ENCODE data around the gene GLIS1. TPM values are rescaled to one million over a fixed set of nuclear protein-coding genes. Genes with fewer than 3 reads are reported as not detected.

Gene GLIS1
- total and polyA plus RNA-seq, 2 experiments from 2014 or later: 0.13 to 1.3 TPM

DNA sequence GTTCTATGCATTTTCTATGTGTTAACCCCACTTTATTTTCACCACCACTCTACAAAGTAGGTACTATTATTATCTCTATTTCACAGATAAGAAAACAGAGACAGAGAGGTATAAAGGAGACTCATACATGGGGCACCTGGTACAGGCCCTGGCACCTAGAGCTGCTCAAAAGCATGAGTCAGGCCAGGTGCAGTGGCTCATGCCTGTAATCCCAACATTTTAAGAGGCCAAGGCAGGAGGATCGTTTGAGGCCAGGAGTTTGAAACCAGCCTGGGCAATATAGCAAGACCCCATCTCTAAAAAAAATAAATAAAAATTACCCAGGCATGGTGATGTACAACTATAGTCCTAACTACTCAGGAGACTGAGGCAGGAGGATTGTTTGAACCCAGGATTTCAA lies 35.8 kb downstream of the GLIS1 start:
- DNase-seq (ENCODE audit: low spot score): no peak
- Histone ChIP-seq H3K36me3 (replicated peaks; ENCODE audit: insufficient read depth, low read depth) (no peaks in the 10 kb centered on the region), H3K79me2 (no peaks in the 10 kb centered on the region), H3K27ac (no peak overlapping the region), H3K9me2 (replicated peaks; ENCODE audit: insufficient read depth) (no peaks in the 10 kb centered on the region), H3K9me3 (ENCODE audit: low read depth) (no peaks in the 10 kb centered on the region), H4K20me1 (ENCODE audit: insufficient read depth, poor library complexity, severe bottlenecking) (no peaks in the 10 kb centered on the region), H3K4me3 (no peak overlapping the region), H2AFZ (no peak overlapping the region), H3K27me3 (peaks cover 12% of the 10 kb centered on the region), H3K4me2 (no peak overlapping the region), H3K4me1 (ENCODE audit: insufficient read depth) (peaks cover 3% of the 10 kb centered on the region)
- TF ChIP-seq CTCF (IDR thresholded peaks at IDR 0.05; ENCODE audit: poor library complexity) (no peak), EZH2phosphoT487 (IDR thresholded peaks at IDR 0.05; ENCODE audit: low read depth, severe bottlenecking, unreplicated experiment) (no peak), EZH2 (IDR thresholded peaks at IDR 0.05; ENCODE audit: borderline replicate concordance) (no peak)
- 93% methylated on average over 1 of the region's 1 CpG for WGBS (ENCODE audit: low lambda C conversion rate, missing lambda C conversion rate)

GRCh38 chr1:53702341-53702740 lies 36.6 kb downstream of the GLIS1 start:
- H3K4me1 ChIP-seq (ENCODE audit: insufficient read depth): peaks cover 6% of the 10 kb centered on the region
- H3K4me2 ChIP-seq: no peak overlapping the region
- peaks cover 12% of the 10 kb centered on the region for H3K27me3 ChIP-seq
- no peaks in the 10 kb centered on the region for H3K9me3 ChIP-seq (ENCODE audit: low read depth)
- H3K36me3 ChIP-seq (replicated peaks; ENCODE audit: insufficient read depth, low read depth): no peaks in the 10 kb centered on the region
- H3K27ac ChIP-seq: no peak overlapping the region
- no peaks in the 10 kb centered on the region for H3K9me2 ChIP-seq (replicated peaks; ENCODE audit: insufficient read depth)
- H3K4me3 ChIP-seq: no peak overlapping the region
- 70% methylated on average over 8 of the region's 8 CpGs for WGBS (ENCODE audit: low lambda C conversion rate, missing lambda C conversion rate)
- no peaks in the 10 kb centered on the region for H4K20me1 ChIP-seq (ENCODE audit: insufficient read depth, poor library complexity, severe bottlenecking)
- TF ChIP-seq CTCF (IDR thresholded peaks at IDR 0.05; ENCODE audit: poor library complexity) (no peak), EZH2phosphoT487 (IDR thresholded peaks at IDR 0.05; ENCODE audit: low read depth, severe bottlenecking, unreplicated experiment) (no peak), EZH2 (IDR thresholded peaks at IDR 0.05; ENCODE audit: borderline replicate concordance) (no peak)
- H3K79me2 ChIP-seq: no peaks in the 10 kb centered on the region
- no peak for DNase-seq (ENCODE audit: low spot score)
- no peak overlapping the region for H2AFZ ChIP-seq

- no peak overlapping the region for H3K4me3 ChIP-seq
- no peaks in the 10 kb centered on the region for H3K9me2 ChIP-seq (replicated peaks; ENCODE audit: insufficient read depth)
- no peaks in the 10 kb centered on the region for H3K36me3 ChIP-seq (replicated peaks; ENCODE audit: insufficient read depth, low read depth)
- no peaks in the 10 kb centered on the region for H3K9me3 ChIP-seq (ENCODE audit: low read depth)
- H3K27me3 ChIP-seq: peaks cover 9% of the 10 kb centered on the region
- no peak overlapping the region for H3K4me2 ChIP-seq
- 91% methylated on average over 3 of the region's 3 CpGs for WGBS (ENCODE audit: low lambda C conversion rate, missing lambda C conversion rate)
- TF ChIP-seq CTCF (IDR thresholded peaks at IDR 0.05; ENCODE audit: poor library complexity) (no peak), EZH2 (IDR thresholded peaks at IDR 0.05; ENCODE audit: borderline replicate concordance) (no peak), EZH2phosphoT487 (IDR thresholded peaks at IDR 0.05; ENCODE audit: low read depth, severe bottlenecking, unreplicated experiment) (no peak)
- H3K79me2 ChIP-seq: no peaks in the 10 kb centered on the region
- no peak overlapping the region for H3K27ac ChIP-seq
- no peaks in the 10 kb centered on the region for H4K20me1 ChIP-seq (ENCODE audit: insufficient read depth, poor library complexity, severe bottlenecking)
- H3K4me1 ChIP-seq (ENCODE audit: insufficient read depth): peaks cover 4% of the 10 kb centered on the region
- no peak overlapping the region for H2AFZ ChIP-seq
- DNase-seq (ENCODE audit: low spot score): no peak
Measured at GRCh38 chr1:53700776-53701175, 38.2 kb downstream of the GLIS1 start.

DNA sequence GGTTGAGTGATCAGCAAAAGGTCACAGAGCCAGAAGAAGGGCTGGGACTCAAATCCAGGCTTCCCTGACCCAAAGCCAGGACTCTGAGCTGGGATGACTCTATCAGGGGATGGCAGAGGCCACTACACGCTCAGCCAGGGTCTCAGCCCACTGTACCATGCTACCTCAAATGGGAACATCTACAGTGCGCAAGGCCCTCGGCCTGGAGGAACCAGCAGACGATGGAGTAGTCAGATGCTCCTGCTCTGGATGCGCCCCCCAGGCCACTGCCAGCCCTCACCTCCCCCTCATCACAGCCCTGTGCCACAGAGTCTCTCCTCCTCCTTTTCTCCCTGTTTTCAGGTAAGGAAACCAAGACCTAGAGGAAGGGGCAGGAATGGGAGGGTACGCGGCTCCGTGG lies 39.0 kb downstream of the GLIS1 start:
- Histone ChIP-seq H3K79me2 (no peaks in the 10 kb centered on the region), H3K36me3 (replicated peaks; ENCODE audit: insufficient read depth, low read depth) (no peaks in the 10 kb centered on the region), H3K4me2 (no peak overlapping the region), H2AFZ (no peak overlapping the region), H3K9me2 (replicated peaks; ENCODE audit: insufficient read depth) (no peaks in the 10 kb centered on the region), H3K27me3 (peaks cover 2% of the 10 kb centered on the region), H4K20me1 (ENCODE audit: insufficient read depth, poor library complexity, severe bottlenecking) (no peaks in the 10 kb centered on the region), H3K4me1 (ENCODE audit: insufficient read depth) (peaks cover 4% of the 10 kb centered on the region), H3K9me3 (ENCODE audit: low read depth) (no peaks in the 10 kb centered on the region), H3K27ac (no peak overlapping the region), H3K4me3 (no peak overlapping the region)
- no peak for DNase-seq (ENCODE audit: low spot score)
- WGBS (ENCODE audit: low lambda C conversion rate, missing lambda C conversion rate): 92% methylated on average over 8 of the region's 8 CpGs
- TF ChIP-seq CTCF (IDR thresholded peaks at IDR 0.05; ENCODE audit: poor library complexity): no peak
- TF ChIP-seq EZH2phosphoT487 (IDR thresholded peaks at IDR 0.05; ENCODE audit: low read depth, severe bottlenecking, unreplicated experiment): no peak
- TF ChIP-seq EZH2 (IDR thresholded peaks at IDR 0.05; ENCODE audit: borderline replicate concordance): no peak
